ENCODE data around the gene LEP. TPM values are rescaled to one million over a fixed set of nuclear protein-coding genes. Genes with fewer than 3 reads are reported as not detected.

The LEP gene
- total and polyA plus RNA-seq, 2 of the 8 experiments (the other 6 are each of a cell fraction or from before 2014, with no cell fraction given) = not detected

DNA sequence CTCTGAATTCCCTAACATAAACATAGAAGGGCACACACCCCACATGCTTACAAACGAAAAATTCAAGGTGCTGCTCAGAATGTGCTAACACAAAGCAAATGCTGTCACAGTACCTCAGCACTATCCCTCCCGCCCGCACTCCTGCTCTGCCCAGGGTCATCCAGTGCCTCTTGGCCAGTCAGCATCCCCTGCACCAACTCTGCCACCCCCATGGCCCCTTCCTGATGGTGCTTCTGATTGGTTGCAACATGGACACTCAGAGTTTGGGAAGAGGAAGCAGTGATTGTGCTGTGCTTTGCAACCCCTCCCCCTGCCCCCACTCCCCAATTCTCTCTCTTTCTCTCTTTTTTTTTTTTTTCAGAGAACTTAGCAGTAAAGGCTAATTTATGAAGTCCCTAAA is 13.8 kb upstream of the LEP start (continued):
- TF ChIP-seq, protein P1, sequence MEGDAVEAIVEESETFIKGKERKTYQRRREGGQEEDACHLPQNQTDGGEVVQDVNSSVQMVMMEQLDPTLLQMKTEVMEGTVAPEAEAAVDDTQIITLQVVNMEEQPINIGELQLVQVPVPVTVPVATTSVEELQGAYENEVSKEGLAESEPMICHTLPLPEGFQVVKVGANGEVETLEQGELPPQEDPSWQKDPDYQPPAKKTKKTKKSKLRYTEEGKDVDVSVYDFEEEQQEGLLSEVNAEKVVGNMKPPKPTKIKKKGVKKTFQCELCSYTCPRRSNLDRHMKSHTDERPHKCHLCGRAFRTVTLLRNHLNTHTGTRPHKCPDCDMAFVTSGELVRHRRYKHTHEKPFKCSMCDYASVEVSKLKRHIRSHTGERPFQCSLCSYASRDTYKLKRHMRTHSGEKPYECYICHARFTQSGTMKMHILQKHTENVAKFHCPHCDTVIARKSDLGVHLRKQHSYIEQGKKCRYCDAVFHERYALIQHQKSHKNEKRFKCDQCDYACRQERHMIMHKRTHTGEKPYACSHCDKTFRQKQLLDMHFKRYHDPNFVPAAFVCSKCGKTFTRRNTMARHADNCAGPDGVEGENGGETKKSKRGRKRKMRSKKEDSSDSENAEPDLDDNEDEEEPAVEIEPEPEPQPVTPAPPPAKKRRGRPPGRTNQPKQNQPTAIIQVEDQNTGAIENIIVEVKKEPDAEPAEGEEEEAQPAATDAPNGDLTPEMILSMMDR (IDR thresholded peaks at IDR 0.05; ENCODE audit: control extremely low read depth in 1 of 3, insufficient read depth in 1 of 3, low read depth in 1 of 3, low read length in 3 of 3) = no peak
- TF ChIP-seq, protein P2, sequence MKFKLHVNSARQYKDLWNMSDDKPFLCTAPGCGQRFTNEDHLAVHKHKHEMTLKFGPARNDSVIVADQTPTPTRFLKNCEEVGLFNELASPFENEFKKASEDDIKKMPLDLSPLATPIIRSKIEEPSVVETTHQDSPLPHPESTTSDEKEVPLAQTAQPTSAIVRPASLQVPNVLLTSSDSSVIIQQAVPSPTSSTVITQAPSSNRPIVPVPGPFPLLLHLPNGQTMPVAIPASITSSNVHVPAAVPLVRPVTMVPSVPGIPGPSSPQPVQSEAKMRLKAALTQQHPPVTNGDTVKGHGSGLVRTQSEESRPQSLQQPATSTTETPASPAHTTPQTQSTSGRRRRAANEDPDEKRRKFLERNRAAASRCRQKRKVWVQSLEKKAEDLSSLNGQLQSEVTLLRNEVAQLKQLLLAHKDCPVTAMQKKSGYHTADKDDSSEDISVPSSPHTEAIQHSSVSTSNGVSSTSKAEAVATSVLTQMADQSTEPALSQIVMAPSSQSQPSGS (IDR thresholded peaks at IDR 0.05; ENCODE audit: low read length) = no peak
- no peak for TF ChIP-seq SIX5 (IDR thresholded peaks at IDR 0.05; ENCODE audit: low read depth, low read length)
